Muscle layer of colon (tissue), 2 donors: ENCODE measurements around the gene IGLL5.
"Not testable (repeated sequence)": the region's sequence is repeated elsewhere in the genome, so short reads cannot be mapped to it uniquely, and the experiment has no call there.

Experiments used
- H3K27ac ChIP-seq: one replicate; pipeline ENCODE4 v1.7.0; 2013; ENCODE audit warnings: low read depth, mild to moderate bottlenecking, low read length, moderate library complexity
- H3K27me3 ChIP-seq, 2 donors: one replicate each; pipeline ENCODE4 v1.7.0; 2013; ENCODE audit warnings: low read length in 2 of 2, mild to moderate bottlenecking in 2 of 2; ENCODE audit not compliant: insufficient read depth in 2 of 2, control insufficient read depth in 1 of 2
- H3K36me3 ChIP-seq: one replicate; pipeline ENCODE4 v1.7.0; 2013; ENCODE audit warnings: mild to moderate bottlenecking, low read length; ENCODE audit not compliant: insufficient read depth
- H3K4me1 ChIP-seq: one replicate; pipeline ENCODE4 v1.7.0; 2013; ENCODE audit warnings: mild to moderate bottlenecking, low read length; ENCODE audit not compliant: insufficient read depth
- H3K4me3 ChIP-seq, 2 donors: one replicate each; pipeline ENCODE4 v1.7.0; 2013; ENCODE audit warnings: low read length in 2 of 2, low read depth in 1 of 2, mild to moderate bottlenecking in 1 of 2, moderate library complexity in 1 of 2
- H3K9ac ChIP-seq: one replicate; pipeline ENCODE4 v1.7.0; 2013; ENCODE audit warnings: low read length
- H3K9me3 ChIP-seq: one replicate; pipeline ENCODE4 v1.7.0; 2013; ENCODE audit warnings: mild to moderate bottlenecking, low read length
- donor health status: abdominal sarcoma.
- donor health status: Adenocarcinoma of cecum.

Gene IGLL5

GRCh38 chr22:22899342-22900080 is 11.9 kb downstream of the IGLL5 start:
- not testable (repeated sequence) for H3K4me3 ChIP-seq, H3K4me1 ChIP-seq, H3K9me3 ChIP-seq, H3K36me3 ChIP-seq, H3K27ac ChIP-seq, H3K9ac ChIP-seq, H3K27me3 ChIP-seq

GRCh38 chr22:22900527-22901205 is 13.1 kb downstream of the IGLL5 start:
- not testable (repeated sequence) for H3K9ac ChIP-seq, H3K4me3 ChIP-seq, H3K27ac ChIP-seq, H3K9me3 ChIP-seq, H3K4me1 ChIP-seq, H3K27me3 ChIP-seq, H3K36me3 ChIP-seq

GRCh38 chr22:22901578-22902218 is 14.1 kb downstream of the IGLL5 start:
- Histone ChIP-seq H3K9me3 (no peaks in the 10 kb centered on the region), H3K9ac (no peak overlapping the region)

GRCh38 chr22:22902247-22903001 is 14.8 kb downstream of the IGLL5 start:
- Histone ChIP-seq H3K36me3 (no peaks in the 10 kb centered on the region), H3K9me3 (no peaks in the 10 kb centered on the region), H3K4me3 (no peak overlapping the region), H3K4me1 (no peaks in the 10 kb centered on the region), H3K9ac (no peak overlapping the region), H3K27me3 (no peaks in the 10 kb centered on the region), H3K27ac (no peak overlapping the region)

More at GRCh38 chr22:22901578-22902218, 14.1 kb downstream of the IGLL5 start:
- no peaks in the 10 kb centered on the region for H3K27me3 ChIP-seq
- H3K4me3 ChIP-seq = no peak overlapping the region
- H3K36me3 ChIP-seq = no peaks in the 10 kb centered on the region
- no peaks in the 10 kb centered on the region for H3K4me1 ChIP-seq
- H3K27ac ChIP-seq = no peak overlapping the region

GRCh38 chr22:22903355-22903777 is 15.8 kb downstream of the IGLL5 start:
- Histone ChIP-seq H3K4me1 (no peaks in the 10 kb centered on the region), H3K9ac (no peak overlapping the region), H3K9me3 (no peaks in the 10 kb centered on the region), H3K27ac (no peak overlapping the region), H3K36me3 (no peaks in the 10 kb centered on the region), H3K27me3 (no peaks in the 10 kb centered on the region), H3K4me3 (no peak overlapping the region)

- not testable (repeated sequence) for H3K4me3 ChIP-seq, H3K27me3 ChIP-seq, H3K9ac ChIP-seq, H3K27ac ChIP-seq, H3K4me1 ChIP-seq, H3K36me3 ChIP-seq, H3K9me3 ChIP-seq
These were observed 16.2 kb downstream of the IGLL5 start for GRCh38 chr22:22903781-22904192.

GRCh38 chr22:22904736-22905135 is 17.1 kb downstream of the IGLL5 start:
- not testable (repeated sequence) for H3K4me3 ChIP-seq, H3K36me3 ChIP-seq, H3K4me1 ChIP-seq, H3K9me3 ChIP-seq, H3K9ac ChIP-seq, H3K27me3 ChIP-seq, H3K27ac ChIP-seq

GRCh38 chr22:22906391-22906790 is 18.8 kb downstream of the IGLL5 start:
- not testable (repeated sequence) for H3K36me3 ChIP-seq, H3K27me3 ChIP-seq, H3K4me1 ChIP-seq, H3K4me3 ChIP-seq, H3K27ac ChIP-seq, H3K9ac ChIP-seq, H3K9me3 ChIP-seq

GRCh38 chr22:22906907-22907550 is 19.4 kb downstream of the IGLL5 start:
- H3K9me3 ChIP-seq = no peaks in the 10 kb centered on the region
- H3K27me3 ChIP-seq = no peaks in the 10 kb centered on the region
- no peak overlapping the region for H3K4me3 ChIP-seq
- H3K36me3 ChIP-seq = no peaks in the 10 kb centered on the region
- no peak overlapping the region for H3K9ac ChIP-seq
- no peaks in the 10 kb centered on the region for H3K4me1 ChIP-seq
- no peak overlapping the region for H3K27ac ChIP-seq

- H3K27ac ChIP-seq = no peak overlapping the region
- no peak overlapping the region for H3K9ac ChIP-seq
- H3K27me3 ChIP-seq = no peaks in the 10 kb centered on the region
- H3K36me3 ChIP-seq = no peaks in the 10 kb centered on the region
- no peaks in the 10 kb centered on the region for H3K9me3 ChIP-seq
- H3K4me1 ChIP-seq = no peaks in the 10 kb centered on the region
- no peak overlapping the region for H3K4me3 ChIP-seq
These were observed 20.2 kb downstream of the IGLL5 start for GRCh38 chr22:22907551-22908494.
